ENCODE results near the gene NGDN. TPM values are rescaled to one million over a fixed set of nuclear protein-coding genes. Genes with fewer than 3 reads are reported as not detected.

NGDN gene
- total and polyA plus RNA-seq, 12 donors, result 24.4 to 61.3 (median 36.4) TPM

DNA sequence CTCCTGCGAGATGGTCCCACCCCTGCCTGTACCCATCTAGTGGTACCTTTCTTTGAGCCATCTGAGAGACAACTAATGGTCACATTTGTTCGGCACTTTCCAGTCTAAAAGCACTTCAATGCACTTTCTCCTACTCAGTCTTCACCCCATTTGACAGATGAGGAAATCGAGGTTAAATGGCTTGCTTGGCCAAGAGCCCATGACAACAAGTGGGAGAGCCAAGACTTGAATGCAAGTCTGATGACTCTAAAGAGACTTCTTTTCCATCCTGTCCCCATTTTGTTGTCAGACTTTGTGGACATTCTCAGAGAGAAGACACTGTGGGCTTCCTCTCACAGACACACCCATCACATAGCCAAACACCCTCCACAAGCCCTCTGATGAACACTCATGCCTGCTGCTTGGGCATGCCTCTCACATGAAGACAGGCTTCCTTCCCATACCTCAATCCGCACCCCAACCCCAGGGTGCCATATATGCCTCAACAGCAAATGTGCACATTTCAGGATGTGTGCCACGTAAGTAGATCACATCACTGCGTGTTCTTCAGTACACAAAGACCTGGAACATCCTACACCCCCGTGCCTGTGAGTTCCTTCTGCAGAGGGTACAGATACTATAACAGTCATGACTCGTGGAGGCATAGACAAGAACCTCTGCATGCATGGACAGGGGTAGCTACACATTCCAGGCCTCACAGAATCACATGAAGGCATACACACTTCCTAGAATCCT, 34.8 kb upstream of the NGDN start:
- Histone ChIP-seq H3K4me1 (replicated peaks in 1 of 2) (no peaks in the 10 kb centered on the region), H3K4me3 (no peak overlapping the region), H3K36me3 (replicated peaks in 1 of 2) (no peaks in the 10 kb centered on the region), H3K27me3 (no peaks in the 10 kb centered on the region), H3K27ac (no peak overlapping the region), H3K9me3 (replicated peaks in 1 of 3) (no peaks in the 10 kb centered on the region)
- WGBS, 4 donors, result 72 to 81% (median 76%) methylated on average over 5 to 8 of the region's 8 CpGs
- intact Hi-C loops (cut with DNase I), result no loop called here
- peak in 1 of 7 donors; percentile 36 for DNase-seq
- TF ChIP-seq, protein P1, sequence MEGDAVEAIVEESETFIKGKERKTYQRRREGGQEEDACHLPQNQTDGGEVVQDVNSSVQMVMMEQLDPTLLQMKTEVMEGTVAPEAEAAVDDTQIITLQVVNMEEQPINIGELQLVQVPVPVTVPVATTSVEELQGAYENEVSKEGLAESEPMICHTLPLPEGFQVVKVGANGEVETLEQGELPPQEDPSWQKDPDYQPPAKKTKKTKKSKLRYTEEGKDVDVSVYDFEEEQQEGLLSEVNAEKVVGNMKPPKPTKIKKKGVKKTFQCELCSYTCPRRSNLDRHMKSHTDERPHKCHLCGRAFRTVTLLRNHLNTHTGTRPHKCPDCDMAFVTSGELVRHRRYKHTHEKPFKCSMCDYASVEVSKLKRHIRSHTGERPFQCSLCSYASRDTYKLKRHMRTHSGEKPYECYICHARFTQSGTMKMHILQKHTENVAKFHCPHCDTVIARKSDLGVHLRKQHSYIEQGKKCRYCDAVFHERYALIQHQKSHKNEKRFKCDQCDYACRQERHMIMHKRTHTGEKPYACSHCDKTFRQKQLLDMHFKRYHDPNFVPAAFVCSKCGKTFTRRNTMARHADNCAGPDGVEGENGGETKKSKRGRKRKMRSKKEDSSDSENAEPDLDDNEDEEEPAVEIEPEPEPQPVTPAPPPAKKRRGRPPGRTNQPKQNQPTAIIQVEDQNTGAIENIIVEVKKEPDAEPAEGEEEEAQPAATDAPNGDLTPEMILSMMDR (IDR thresholded peaks at IDR 0.05), result no peak
- TF ChIP-seq POLR2A (IDR thresholded peaks at IDR 0.05), result no peak

DNA sequence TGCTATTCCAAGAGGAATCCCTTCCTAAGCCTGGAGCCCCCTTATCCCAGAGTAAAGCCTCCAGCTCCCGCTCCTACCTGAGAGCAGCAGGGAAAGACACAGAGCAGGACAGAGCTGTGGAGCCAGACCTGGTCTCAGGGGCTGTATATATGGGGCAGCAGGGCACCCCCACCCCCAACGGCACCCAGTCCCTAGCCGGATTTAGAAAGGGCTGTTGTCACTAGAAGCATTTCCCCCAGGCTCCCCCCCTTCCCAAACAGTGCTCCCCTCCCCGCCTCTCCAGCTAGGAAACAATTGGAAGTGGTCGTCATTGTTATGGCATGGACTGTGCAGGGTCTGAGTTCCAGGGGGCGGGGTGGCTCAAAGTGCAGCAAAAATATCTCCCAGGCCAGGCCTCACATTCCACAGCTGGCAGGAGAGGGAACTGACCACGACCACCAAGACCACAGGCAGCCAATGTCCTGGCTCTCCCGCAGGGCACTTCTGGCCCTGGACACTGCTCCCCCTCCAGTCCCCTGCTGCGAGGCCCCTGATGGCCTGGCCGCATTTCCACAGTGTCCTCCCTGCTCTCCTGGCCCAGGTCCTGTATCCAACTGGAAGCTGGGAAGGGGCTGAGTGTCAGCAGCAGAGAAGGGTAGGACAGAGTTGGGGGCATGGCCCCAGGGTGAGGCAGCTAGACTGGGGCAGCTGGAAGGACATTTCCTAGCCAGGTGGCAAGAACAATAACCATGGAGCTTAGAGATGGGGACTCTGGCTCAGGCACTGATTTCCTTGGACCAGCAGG, 33.8 kb upstream of the NGDN start, which contains the start of gene MYH7:
MYH7 (minus strand) TSS at position 118 of the 784 bp plus-strand sequence. CDS start 1,928 bp downstream, outside the sequence.
- TF ChIP-seq POLR2A (IDR thresholded peaks at IDR 0.05), result no peak
- intact Hi-C loops (cut with DNase I), result no loop called here
- H3K27ac ChIP-seq, result peak within 1 kb of the TSS in 1 of 5 donors; percentile 52
- H3K36me3 ChIP-seq (replicated peaks in 1 of 2), result no peaks in the 10 kb centered on the region
- H3K4me1 ChIP-seq (replicated peaks in 1 of 2), result no peaks in the 10 kb centered on the region
- H3K27me3 ChIP-seq, result no peaks in the 10 kb centered on the region
- DNase-seq, result peak in 2 of 7 donors; percentile 4 to 30
- 46 to 69% (median 60%) methylated on average over 3 to 10 of the region's 10 CpGs for WGBS, 4 donors
- H3K9me3 ChIP-seq (replicated peaks in 1 of 3), result no peaks in the 10 kb centered on the region
- no peak within 1 kb of the TSS for H3K4me3 ChIP-seq

DNA sequence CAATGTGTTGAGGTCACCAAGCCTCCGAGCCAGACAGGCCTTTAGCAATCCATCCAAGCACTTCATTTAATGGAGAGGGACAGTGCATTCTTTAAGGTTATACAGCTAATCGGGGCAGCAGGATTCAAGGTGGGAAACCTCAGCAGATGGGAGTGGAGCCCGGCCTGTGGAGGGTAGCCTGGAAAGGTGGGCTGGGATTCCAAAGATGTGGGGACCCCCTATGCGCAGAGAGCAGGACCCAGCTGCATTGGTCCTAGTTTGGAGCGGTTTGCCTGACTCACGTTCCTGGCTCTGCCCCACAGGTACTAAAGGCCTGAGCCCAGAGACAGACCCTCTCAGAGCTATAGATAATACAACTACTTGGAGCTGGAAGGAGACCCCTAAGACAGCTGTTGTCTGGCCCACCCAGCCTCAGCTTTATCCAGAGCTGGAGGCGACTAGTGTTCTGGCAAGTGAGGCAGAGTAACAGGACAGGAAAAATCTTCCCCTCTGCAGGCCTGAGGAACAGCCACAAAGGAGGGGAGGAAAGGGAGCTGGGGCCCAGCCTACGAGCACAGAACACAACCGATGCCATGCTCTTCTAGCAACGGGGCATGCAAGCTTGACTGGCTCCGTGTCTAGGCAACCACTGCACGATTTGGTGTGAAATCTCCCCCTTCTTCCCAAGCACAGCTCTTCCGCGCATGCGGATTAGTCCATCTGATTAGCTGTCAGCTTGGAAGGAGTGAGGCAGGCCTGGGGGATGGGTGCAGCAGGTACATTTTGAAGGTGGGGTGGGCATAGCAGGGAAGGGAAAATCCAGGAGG, 33.0 kb upstream of the NGDN start:
- no peaks in the 10 kb centered on the region for H3K9me3 ChIP-seq (replicated peaks in 1 of 3)
- no peaks in the 10 kb centered on the region for H3K4me1 ChIP-seq (replicated peaks in 1 of 2)
- H3K27ac ChIP-seq, result peak overlapping the region in 1 of 5 donors; percentile 52
- no peaks in the 10 kb centered on the region for H3K36me3 ChIP-seq (replicated peaks in 1 of 2)
- intact Hi-C loops (cut with DNase I), result no loop called here
- H3K4me3 ChIP-seq, result no peak overlapping the region
- no peaks in the 10 kb centered on the region for H3K27me3 ChIP-seq
- WGBS, 4 donors, result 63 to 77% (median 75%) methylated on average over 12 to 15 of the region's 15 CpGs
- DNase-seq, result peak in 3 of 7 donors; percentile 6 to 89 (median 38)
- no peak for TF ChIP-seq POLR2A (IDR thresholded peaks at IDR 0.05)
- TF ChIP-seq, protein P1 (IDR thresholded peaks at IDR 0.05), result no peak

DNA sequence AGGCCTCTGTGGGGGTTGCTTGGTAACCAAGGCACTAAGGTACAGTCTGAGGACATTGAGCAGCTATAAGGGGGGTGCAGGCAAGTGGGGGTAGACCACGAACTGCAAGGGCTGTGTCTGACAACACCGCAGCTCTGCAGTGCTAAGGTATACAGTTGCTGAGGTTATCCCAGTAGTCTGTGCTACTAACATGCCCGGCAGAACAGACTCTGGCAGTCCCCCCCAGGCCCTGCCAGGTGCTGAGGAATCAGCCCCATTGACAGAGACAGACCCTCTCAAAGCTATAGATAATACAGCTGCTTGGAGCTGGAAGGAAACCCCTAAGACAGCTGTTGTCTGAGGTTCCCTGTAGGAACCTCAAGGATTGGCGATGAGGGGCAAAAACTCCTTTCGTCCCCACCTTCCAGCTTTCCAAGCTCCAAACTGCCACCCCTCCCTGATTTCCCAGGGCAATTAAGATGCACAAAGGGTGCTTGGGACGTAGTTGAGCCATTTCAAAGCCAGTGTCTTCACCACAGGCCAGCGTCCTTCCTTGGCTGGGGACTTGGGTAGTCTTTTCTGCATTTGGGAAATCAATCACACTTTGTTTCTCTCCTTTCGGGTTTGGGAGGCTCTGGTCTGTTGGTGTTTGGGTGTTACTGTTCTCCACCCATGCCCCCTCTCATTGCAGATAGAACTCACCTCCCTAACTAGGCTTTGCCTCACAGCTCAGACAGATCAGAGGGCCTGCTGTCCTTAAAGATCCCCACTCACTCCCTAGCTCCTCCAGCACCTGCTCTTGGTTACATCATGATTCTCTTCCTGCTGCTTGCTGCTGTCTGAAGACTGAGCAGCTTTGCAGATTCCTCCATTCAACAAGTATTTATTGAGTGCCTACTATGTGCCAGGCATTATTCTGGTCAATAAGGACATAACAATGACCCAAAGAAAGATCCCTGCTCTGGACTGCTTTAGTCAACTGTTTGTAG, 32.1 kb upstream of the NGDN start:
- Histone ChIP-seq H3K36me3 (replicated peaks in 1 of 2) (no peaks in the 10 kb centered on the region), H3K27me3 (no peaks in the 10 kb centered on the region), H3K27ac (peak overlapping the region in 1 of 5 donors; percentile 34), H3K4me3 (no peak overlapping the region), H3K4me1 (replicated peaks in 1 of 2) (no peaks in the 10 kb centered on the region), H3K9me3 (replicated peaks in 1 of 3) (no peaks in the 10 kb centered on the region)
- intact Hi-C loops (cut with DNase I), result no loop called here
- DNase-seq, result peak in 2 of 7 donors; percentile 8 to 42
- 81 to 88% (median 84%) methylated on average over 6 to 8 of the region's 8 CpGs for WGBS, 4 donors
- TF ChIP-seq, protein P1 (IDR thresholded peaks at IDR 0.05), result no peak
- no peak for TF ChIP-seq POLR2A (IDR thresholded peaks at IDR 0.05)

Data from adrenal gland (tissue), 12 donors.